Measurements from ENCODE around the gene TFDP3.

- TF ChIP-seq EZH2 (IDR thresholded peaks at IDR 0.05) (no peak), POLR2AphosphoS5 (IDR thresholded peaks at IDR 0.05; ENCODE audit: borderline replicate concordance, low read depth, low read length) (no peak), FOXP2 (optimal IDR thresholded peaks at IDR 0.05; ENCODE audit: control extremely low read depth, extremely low read length, insufficient read depth) (no peak)
Measured at GRCh38 chrX:133251204-133251603, 33.0 kb upstream of the TFDP3 start.
